ENCODE measurements around the gene CSF2.

CSF2 gene

DNA sequence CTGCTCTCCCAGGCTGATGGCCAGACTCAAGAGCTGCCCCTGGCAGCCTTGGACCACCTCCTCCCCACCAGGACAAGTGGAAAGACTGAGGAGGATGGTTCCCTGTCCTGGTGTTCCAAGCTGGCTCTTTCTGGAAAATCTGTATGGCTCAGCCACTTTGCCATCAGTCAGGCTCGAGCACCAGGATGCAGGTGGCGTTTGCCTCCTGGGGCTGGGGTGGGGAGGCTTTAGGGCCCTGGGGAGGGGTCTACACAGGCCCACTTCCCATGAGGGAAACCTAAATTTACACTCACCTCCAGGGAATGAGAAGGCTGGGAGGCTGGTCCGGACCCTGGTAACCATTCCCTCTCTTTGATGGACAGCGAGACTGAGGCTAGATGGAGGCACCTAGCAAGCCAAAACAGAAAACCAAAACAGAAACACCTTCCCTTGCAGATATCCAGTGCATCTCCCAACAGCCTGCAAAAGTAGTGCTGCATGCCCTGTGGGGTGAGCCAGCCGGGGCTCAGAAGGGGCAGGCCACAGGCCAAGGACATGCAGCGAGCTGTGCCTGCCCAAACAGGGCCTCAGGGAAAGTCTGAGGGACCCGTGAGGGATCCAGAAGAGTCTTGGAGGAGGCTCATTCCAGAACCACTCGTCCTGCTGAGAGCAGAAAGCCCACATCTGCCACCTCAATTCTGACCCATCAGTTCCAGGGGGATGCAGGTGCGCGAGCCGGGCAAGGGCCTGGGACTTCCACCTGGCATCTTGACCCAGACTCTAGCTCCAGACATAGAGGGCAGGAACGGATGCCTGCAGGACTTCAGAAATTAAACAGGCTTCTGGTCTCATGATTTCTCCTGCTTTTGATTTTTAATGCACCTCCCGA is 5.4 kb upstream of the CSF2 start:
- DNase-seq (ENCODE audit: low read depth) = no peak

- DNase-seq (ENCODE audit: low read depth) = no peak
Observed at GRCh38 chr5:132069561-132069960, 4.0 kb upstream of the CSF2 start.

- DNase-seq (ENCODE audit: low read depth) = no peak
Observed at GRCh38 chr5:132069994-132070393, 3.6 kb upstream of the CSF2 start.

- DNase-seq (ENCODE audit: low read depth) = no peak
Observed at GRCh38 chr5:132070460-132071337, 2.9 kb upstream of the CSF2 start.

GRCh38 chr5:132071338-132071707 is 2.3 kb upstream of the CSF2 start:
- no peak for DNase-seq (ENCODE audit: low read depth)

GRCh38 chr5:132072070-132072469 is 1.5 kb upstream of the CSF2 start:
- no peak for DNase-seq (ENCODE audit: low read depth)

GRCh38 chr5:132072528-132072927 is 1.1 kb upstream of the CSF2 start:
- DNase-seq (ENCODE audit: low read depth) = no peak

GRCh38 chr5:132074091-132074771 is 642 bp downstream of the CSF2 start:
- DNase-seq (ENCODE audit: low read depth) = no peak

- no peak for DNase-seq (ENCODE audit: low read depth)
Observed at GRCh38 chr5:132074772-132075718, 1.5 kb downstream of the CSF2 start.

DNA sequence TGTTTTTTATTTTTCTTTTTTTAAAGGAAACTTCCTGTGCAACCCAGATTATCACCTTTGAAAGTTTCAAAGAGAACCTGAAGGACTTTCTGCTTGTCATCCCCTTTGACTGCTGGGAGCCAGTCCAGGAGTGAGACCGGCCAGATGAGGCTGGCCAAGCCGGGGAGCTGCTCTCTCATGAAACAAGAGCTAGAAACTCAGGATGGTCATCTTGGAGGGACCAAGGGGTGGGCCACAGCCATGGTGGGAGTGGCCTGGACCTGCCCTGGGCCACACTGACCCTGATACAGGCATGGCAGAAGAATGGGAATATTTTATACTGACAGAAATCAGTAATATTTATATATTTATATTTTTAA is 2.1 kb downstream of the CSF2 start:
- no peak for DNase-seq (ENCODE audit: low read depth)

GRCh38 chr5:132076202-132076830 is 2.7 kb downstream of the CSF2 start:
- no peak for DNase-seq (ENCODE audit: low read depth)

GRCh38 chr5:132076983-132077382 is 3.4 kb downstream of the CSF2 start:
- no peak for DNase-seq (ENCODE audit: low read depth)

- DNase-seq (ENCODE audit: low read depth) = no peak
Observed at GRCh38 chr5:132079081-132079480, 5.5 kb downstream of the CSF2 start.

GRCh38 chr5:132079619-132080018 is 6.0 kb downstream of the CSF2 start:
- DNase-seq (ENCODE audit: low read depth) = no peak

- DNase-seq (ENCODE audit: low read depth) = no peak
Observed at GRCh38 chr5:132080595-132080994, 7.0 kb downstream of the CSF2 start.

DNA sequence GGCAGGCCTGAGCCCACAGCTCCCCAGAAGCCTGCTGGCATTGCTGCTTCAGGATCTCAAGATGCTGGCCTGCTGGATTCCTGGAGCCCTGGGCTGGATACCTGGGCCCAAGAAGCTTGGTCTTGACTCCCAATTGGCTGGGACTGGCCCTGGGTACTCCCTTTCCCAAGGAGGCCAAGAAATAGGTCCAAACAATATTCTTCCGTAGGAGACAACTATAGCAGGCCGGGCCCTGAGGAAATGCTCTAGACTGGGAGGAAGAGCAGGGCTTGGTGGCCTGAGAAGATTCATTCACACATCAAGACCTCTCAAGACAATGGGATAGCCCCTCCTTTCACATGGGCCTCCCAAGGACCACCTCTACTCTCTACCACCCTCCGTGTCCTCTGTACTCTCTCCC is 7.9 kb downstream of the CSF2 start:
- no peak for DNase-seq (ENCODE audit: low read depth)

DNA sequence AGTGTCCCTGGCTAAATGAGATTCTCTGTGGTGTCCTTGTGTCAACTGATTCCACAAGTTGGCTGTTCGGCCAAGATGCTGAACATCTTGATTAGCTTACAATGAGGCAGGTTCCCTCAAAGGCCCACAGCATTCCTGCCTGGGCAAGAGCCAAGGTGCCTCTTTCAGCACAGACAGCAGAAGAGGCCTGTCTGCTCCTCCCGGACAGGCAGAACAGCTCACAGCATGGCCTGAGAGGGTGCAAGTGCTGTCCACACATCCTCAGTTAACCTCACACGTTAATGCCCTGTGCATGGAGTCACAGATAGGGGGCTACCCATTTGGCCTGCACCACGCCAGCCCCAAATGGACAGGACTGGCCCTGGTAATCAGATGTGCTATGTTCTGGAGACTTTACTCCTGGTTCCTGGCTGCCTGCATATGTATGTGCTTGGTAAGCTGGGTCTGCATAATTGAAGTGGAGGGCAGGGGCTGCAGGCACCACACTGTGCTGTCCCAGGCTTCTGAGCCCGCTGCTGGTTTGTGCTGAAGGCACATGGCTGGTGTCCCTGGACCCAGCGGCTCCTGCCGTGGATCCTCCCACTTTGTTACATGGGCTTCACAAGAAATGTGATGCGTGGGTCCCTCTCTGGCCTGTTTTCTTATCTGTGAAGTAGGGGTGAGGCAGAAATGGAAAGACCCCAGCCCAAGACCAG is 8.9 kb downstream of the CSF2 start:
- DNase-seq (ENCODE audit: low read depth) = no peak

DNA sequence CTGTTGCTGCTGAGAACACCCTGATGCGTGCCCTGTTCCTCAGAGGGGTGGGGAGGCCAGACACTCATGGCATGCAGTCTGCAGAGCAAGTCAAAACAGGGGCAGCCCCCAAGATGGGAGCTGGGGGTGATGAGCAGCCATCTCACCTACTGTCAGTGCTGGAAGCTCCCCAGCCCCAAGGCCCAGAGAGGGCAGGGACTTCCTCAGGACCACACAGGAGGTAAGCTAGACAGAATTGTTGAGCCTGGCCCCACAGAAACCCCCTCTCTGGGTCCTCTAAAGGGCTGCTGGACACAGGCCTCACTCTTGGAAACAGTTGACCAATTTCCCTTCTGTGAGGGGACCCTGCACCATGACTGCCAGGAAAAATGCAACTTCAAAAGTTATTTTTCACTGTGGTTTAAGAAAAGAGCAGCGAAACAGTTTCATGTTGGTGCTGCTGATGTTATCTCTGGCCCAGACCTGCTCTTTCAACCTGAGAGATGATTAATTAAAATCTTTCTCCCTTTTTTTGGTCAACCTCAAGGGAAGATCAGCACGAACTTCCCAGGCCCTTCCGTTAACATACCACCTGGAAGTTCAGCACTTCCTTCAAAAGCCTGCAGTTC is 9.6 kb downstream of the CSF2 start:
- no peak for DNase-seq (ENCODE audit: low read depth)

DNA sequence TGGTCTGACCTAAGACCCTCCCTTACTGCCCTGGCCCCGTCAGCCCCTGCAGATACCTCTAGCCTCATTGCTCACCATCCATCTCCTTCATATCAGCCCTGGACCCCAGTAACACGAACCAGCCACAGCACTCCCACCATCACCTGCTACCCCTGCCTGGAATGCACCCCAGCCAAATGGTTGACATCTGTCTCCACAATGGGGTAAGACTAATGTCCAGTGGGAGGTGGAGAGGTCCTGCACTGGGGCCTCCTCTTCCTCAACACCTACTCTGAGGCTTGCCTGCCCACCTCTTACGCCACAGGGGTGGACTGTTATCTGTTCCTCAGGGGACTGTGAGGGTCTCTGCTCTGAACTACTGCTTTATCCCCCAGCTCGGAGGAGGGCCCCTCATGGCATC is 12.1 kb downstream of the CSF2 start:
- DNase-seq (ENCODE audit: low read depth) = no peak

DNA sequence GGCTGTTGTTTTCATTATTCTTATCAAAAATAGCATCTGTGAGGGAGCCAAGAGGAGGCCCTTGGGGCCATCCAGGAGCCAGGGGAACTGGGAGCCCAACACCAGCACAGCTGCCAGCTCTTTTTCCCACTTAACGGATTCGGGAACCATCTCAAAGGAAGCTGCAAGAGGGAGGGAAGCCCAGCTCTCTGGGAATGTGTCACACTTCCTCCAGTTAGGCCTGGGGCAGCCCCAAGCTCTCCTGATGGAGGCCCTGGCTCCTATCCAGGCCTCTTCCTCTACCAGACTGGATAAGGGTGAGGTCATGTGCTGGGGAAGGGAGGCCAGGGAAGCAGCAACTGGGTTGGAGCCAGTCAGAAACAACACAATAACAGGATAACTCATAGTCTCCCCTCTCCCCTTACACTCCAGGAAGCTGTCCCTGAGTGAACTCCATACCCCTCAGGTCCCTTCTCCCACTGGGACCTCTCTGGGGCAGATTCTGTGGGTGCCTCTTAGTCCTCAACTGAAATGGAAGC is 12.7 kb downstream of the CSF2 start:
- DNase-seq (ENCODE audit: low read depth) = no peak

Data from stimulated activated CD8-positive, alpha-beta memory T cell treated with anti-CD3 and anti-CD28 coated beads, Interleukin-12 subunit alpha, Interleukin-12 subunit beta, amount 100 ng/mL, for 4 hours (primary cell).